Measurements from ENCODE around the gene SLC41A3.
"Not testable (repeated sequence)": the region's sequence is repeated elsewhere in the genome, so short reads cannot be mapped to it uniquely, and the experiment has no call there.

Gene SLC41A3

DNA sequence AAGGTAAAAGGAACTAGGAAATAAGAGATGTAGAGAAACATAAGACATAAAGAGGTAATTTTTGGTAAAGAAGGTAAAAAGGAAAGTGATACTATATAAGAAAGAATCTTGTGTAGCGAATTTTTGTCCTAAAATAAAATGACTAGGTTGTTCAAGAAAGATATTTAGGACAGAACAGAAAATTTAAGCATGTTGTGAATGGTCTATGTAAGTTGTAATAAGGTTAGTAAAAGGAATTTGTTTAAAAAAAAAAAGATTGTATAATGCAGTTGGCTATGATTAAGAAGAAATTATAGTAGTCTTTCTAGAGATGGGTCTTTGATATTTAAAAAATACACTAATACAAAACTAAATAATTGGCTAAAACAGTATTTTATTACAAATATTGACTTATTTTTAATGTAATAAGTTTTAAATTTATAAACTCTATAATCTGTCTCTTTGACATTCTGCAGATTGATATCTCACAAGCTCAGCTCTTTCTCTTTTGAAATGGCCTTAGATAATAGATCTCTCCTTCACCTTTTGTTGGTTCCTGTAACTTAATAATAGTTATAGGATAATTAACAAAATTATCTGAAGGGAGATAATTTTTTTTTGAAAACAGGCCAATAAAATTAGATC lies 3.7 kb upstream of the SLC41A3 start:
- H3K4me3 ChIP-seq (ENCODE audit: low read length): no peak overlapping the region

DNA sequence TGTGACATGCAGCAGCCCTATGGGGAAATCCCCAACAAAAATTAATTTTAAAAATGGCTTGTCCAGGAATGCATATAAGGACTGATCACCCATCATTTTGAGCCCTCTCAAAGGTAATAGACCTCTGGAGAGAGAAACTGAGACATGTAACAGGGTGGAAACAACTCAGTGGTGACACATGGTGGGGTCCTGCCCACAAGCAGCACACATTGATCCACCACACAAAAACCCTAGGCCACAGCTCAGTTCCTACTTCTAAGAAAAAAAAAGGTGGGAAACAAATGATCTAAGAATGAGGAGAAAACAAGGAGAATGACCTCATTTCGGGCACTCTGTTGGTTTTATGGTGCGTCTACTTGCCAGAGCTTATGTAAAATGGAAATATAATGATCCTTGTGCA lies 1.9 kb upstream of the SLC41A3 start:
- no peak overlapping the region for H3K4me3 ChIP-seq (ENCODE audit: low read length)
- TF ChIP-seq ZNF274 (IDR thresholded peaks at IDR 0.05; ENCODE audit: low read depth, low read length): no peak

More for the DNA sequence above, 3.7 kb upstream of the SLC41A3 start:
- no peak for TF ChIP-seq ZNF274 (IDR thresholded peaks at IDR 0.05; ENCODE audit: low read depth, low read length)

DNA sequence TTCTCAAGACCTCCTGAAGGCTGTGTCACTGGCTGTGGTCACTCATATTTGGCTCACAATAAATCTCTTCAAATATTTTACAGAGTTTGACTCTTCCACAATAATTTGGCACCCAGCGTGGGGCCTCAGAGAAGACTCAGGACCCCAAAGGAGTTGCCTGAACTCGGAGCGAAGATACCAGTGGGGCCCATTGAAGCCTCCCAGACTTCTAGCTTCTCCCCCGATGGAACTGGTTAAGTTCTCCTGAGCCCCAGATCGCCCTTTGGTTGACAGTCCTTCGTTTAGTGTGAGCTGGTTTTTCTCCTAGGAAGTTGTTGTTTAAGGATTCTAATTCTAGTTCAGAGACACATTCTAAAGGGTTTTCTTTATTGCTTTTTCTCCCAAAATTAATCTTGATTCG lies 1.4 kb upstream of the SLC41A3 start:
- H3K4me3 ChIP-seq (ENCODE audit: low read length): no peak overlapping the region
- TF ChIP-seq ZNF274 (IDR thresholded peaks at IDR 0.05; ENCODE audit: low read depth, low read length): no peak

DNA sequence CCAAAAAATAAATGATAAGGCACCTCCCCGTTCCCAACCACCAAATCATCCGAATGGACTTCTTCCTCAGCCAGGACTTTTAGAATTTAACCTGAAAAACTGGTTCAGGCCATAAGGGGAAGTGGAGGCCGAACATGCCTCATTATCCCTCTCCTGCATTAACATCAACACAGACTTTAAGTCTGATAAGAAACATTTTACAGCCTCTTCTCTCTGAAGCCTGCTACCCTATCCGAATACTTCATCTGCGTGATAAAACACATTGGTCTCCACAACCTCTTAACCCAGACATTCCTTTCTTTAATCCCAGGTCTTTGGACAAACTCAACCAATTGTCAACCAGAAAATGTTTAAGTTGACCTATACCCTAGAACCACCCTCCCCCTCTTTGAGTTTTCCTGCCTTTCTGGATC lies 850 bp upstream of the SLC41A3 start:
- TF ChIP-seq ZNF274 (IDR thresholded peaks at IDR 0.05; ENCODE audit: low read depth, low read length): no peak
- peak overlapping the region; percentile 76 for H3K4me3 ChIP-seq (ENCODE audit: low read length)

DNA sequence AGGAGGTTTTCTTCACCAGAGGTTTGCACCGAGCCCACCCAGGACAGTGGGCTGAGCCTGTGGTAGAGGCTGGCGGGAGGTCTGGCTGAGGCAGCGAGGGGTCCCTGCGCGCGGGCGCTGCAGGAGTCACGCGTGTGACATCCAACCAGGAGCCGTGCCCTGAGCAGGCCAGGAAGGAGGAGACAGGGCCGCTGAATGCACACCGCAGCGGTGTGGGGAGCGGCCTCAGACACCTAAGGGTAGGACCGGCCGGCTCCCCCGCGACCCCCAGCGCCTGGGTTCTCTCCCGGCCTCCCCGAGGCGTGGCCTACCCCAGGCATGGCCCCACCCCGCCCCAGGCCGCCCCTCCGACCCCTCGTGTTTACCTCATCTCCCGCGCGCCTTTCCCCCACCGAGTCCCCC lies 412 bp downstream of the SLC41A3 start:
- peak overlapping the region; percentile 76 for H3K4me3 ChIP-seq (ENCODE audit: low read length)
- TF ChIP-seq ZNF274 (IDR thresholded peaks at IDR 0.05; ENCODE audit: low read depth, low read length): no peak

DNA sequence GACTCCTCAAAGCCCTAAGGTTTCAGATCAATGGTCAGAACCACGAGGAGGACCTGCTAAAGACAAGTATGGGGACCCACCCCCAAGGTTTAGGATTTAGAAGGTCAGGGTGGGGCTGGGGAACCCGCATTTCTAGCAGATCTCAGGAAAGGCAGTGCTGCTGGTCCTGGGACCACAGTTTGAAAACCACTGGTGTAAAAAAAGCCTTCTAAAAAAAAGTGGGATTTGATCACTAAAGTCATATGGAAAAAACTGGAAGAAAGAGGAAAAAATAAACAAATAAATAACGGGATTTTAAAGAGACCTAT lies 832 bp downstream of the SLC41A3 start:
- peak overlapping the region; percentile 76 for H3K4me3 ChIP-seq (ENCODE audit: low read length)
- TF ChIP-seq ZNF274 (IDR thresholded peaks at IDR 0.05; ENCODE audit: low read depth, low read length): no peak

DNA sequence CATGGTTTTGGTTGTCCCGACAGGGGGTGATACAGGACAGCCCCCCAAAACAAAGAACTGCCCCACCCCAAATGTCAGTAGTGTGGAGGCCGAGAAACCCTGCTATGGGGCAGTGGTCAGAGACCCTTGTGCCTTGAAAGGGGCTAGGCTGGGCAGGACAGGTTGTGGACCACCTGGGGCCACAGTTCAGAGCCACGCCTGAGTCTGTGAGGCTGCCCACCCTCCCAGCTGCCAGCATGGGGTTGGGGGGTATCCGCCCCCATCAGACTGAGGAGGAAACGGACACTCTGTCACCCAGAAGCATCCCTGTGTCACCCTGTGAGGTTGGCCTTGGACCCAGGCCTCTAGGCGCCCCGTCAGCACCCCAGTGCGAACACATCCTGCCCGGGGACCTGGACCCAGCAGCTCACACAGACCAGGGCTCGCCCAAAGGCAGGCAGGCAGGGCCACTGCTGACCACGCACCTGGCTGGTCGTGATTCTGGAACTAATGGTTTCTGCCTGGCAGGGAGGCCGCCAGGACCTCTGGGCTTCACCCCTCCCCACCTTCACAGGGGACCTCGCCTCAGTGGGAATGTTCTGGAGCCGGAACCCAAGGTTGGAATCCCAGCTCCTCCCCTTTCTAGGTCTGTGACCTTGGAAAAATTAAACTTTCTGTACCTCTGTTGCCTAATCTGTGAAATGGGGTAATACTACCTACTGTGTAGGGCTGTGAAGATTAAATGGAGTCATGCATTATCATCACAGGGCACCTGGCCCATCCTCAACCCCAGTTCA lies 1.4 kb downstream of the SLC41A3 start:
- TF ChIP-seq ZNF274 (IDR thresholded peaks at IDR 0.05; ENCODE audit: low read depth, low read length): no peak
- H3K4me3 ChIP-seq (ENCODE audit: low read length): peak overlapping the region; percentile 76; the same call in 1 of the 2 replicates

DNA sequence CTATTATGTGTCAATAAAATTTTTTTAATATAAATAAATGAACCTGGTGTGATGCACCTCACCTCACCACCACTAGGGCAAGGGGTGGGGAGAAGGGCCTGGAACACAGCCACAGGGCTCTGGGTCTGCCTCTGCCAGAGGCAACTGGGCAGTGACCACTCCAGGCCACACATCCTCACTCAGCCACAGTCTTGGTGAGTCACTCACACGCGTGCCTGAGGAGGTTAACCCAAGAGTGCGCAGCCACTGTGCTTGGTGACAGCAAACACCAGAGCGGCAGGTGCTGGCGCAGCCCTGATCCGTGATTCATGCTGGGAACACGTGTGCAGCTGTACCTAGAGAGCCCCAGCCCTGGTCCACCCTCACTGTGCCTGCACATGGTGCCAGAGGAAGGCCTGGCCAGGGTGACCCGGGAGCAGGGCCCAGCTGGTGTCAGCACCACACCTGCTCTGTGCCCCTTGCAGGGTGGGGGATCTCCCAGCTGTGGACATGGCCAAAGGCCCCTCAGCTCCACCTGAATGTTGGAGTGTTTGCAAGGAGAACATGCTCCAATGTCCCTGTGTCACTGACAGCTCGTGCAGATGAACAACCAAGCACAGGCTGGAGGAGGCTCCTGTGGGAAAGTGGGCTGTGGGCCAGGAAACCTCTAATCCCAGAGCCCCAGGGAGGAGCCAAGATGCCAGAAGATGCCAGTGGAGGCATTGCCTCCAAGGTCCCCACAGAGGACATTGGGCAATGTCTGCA lies 2.1 kb downstream of the SLC41A3 start:
- H3K4me3 ChIP-seq (ENCODE audit: low read length): no peak overlapping the region
- TF ChIP-seq ZNF274 (IDR thresholded peaks at IDR 0.05; ENCODE audit: low read depth, low read length): no peak

DNA sequence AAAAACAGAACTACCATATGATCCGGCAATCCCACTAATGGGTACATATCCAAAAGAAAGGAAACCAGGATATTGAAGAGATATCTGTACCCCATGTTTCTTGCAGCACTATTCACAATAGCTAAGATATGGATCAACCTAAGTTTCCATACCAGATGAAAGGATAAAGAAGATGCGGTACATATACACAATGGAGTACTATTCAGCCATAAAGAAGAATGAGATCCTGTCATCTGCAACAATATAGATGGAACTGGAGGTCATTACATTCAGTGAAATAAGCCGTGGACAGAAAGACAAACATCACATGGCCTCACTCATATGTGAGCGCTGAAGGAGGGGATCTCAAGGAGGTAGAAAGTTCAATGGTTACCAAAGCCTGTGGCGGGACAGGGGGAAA lies 3.0 kb downstream of the SLC41A3 start:
- no peak for TF ChIP-seq ZNF274 (IDR thresholded peaks at IDR 0.05; ENCODE audit: low read depth, low read length)
- no peak overlapping the region for H3K4me3 ChIP-seq (ENCODE audit: low read length)

DNA sequence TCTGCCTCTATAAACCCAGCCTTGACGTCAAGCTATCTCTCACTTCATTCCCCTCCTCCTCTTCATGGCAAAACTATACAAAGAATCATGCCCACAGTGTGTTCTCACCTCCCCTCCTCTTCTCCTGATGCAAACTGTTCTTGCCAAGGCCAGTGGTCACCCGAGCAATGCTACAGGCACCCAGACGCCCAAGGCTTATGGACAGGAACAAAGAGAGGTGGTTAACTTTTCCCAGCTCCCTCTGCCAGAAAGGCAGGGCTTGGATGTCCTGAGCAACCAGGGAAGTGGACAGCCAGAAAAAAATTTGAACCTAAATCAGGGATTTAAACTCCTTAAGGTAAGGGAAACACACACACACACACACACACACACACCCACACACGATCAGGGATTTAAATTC lies 5.1 kb downstream of the SLC41A3 start:
- TF ChIP-seq ZNF274 (IDR thresholded peaks at IDR 0.05; ENCODE audit: low read depth, low read length): no peak
- H3K4me3 ChIP-seq (ENCODE audit: low read length): no peak overlapping the region

DNA sequence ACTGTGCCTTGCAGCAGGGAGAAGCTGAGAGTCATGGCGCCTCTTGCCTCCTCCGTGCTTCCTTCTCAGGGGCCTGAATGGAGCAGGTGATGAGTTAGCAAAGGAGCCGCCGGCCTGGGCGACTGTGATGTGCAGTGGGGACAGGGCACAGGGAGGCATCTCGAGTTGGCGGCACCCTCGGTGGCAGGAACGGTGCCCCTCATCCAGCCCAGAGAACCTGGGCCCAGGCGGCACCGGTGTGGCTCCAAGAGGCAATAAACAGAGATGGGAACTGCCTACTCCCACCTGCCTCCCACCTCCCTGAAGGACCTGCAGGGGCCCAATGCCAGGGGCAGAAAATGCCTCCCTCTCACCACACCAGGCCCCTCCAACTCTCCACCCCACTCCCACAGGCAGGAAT lies 6.2 kb downstream of the SLC41A3 start:
- TF ChIP-seq ZNF274 (IDR thresholded peaks at IDR 0.05; ENCODE audit: low read depth, low read length): no peak
- H3K4me3 ChIP-seq (ENCODE audit: low read length): no peak overlapping the region

DNA sequence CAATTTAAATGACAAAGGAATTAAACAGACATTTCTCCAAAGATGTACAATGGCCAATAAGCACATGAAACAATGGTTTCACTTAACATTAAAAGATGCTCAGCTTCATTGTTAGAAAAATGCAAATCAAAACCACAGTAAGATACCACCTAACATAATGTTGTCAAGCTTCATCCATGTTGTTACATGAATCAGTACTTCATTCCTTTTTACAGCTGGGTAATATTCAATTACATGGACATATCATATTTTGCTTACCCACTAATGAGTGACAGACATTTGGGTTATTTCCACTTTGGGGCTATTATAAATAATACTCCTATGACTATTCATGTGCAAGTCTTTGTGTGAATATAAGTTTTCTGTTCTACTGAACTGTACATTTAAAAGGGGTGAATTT lies 7.8 kb downstream of the SLC41A3 start:
- no peak for TF ChIP-seq ZNF274 (IDR thresholded peaks at IDR 0.05; ENCODE audit: low read depth, low read length)
- H3K4me3 ChIP-seq (ENCODE audit: low read length): no peak overlapping the region

DNA sequence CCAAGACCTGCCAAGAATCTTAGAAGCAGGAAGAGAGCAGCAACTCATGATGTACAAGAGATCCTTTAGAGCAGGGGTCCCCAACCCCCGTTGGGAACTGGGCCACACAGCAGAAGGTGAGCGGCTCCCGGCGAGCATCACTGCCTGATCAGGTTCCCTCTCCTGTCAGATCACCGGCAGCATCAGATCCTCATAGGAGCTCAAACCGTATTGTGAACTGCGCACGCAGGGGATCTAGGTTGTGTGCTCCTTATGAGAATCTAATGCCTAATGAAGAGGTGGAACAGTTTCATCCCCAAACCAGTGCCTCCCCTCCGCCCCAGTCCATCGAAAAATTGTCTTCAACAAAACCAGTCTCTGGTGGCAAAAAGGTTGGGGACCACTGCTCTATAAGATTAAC lies 13.8 kb downstream of the SLC41A3 start:
- no peak for TF ChIP-seq ZNF274 (IDR thresholded peaks at IDR 0.05; ENCODE audit: low read depth, low read length)
- no peak overlapping the region for H3K4me3 ChIP-seq (ENCODE audit: low read length)

DNA sequence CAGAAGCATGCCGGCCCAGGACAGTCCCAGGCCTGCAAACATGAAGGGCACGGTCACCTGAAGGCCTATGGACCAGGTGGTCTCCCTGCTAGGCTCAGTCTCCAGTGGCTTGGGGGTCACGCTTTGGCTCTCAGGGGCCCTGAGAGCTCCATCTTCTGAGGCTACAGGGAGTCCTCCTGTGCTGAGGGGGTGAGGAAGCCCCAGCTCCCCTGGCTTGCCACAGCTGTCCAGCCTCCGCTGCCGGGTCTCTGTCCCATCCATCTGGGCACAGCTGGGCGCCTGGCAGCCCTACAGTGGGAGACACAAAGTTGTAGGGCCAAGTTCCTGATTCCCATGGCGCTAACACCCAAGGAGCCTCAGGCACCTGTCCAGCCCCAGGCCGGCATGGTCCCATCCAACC lies 16.0 kb downstream of the SLC41A3 start:
- no peak for TF ChIP-seq ZNF274 (IDR thresholded peaks at IDR 0.05; ENCODE audit: low read depth, low read length)
- H3K4me3 ChIP-seq (ENCODE audit: low read length): no peak overlapping the region

DNA sequence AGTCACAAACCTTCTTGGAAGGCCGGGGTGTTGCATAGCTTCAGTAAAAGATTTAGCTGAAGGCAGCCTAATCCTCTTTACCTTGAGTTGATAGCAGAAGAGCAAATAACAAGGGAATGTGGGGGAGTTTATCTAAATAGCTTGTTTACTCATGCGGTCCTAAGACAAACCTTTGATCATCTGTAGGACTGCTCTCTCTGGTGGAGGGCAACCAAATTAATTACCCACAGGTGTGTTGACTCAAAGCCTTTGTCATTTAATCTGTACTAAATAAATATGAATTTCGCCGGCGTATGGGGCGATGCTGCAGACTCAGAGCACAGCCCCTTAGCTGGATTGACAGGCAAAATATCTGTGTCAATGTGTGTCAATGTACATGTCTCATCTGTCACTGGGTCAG lies 17.2 kb downstream of the SLC41A3 start:
- not testable (repeated sequence) for H3K4me3 ChIP-seq (ENCODE audit: low read length)
